Endothelial cell of umbilical vein (primary cell): Measurements from ENCODE around the gene KLF1.

ENCODE experiments used
- EZH2 ChIP-seq: IDR thresholded peaks from 2 replicates; pipeline ENCODE4 v1.6.1; 2012; ENCODE audit warnings: borderline replicate concordance, low read depth, mild to moderate bottlenecking, moderate library complexity, low read length, inconsistent platforms; ENCODE audit not compliant: severe bottlenecking
- TF ChIP-seq, protein P1 (sequence below), 2 donors: IDR thresholded peaks; 1 replicate in 1 of 2; 2 replicates in 1 of 2; pipeline ENCODE4 v1.5.1; 2011; ENCODE audit warnings: low read length in 2 of 2, mild to moderate bottlenecking in 2 of 2, moderate library complexity in 2 of 2, control low read depth in 1 of 2, inconsistent platforms in 1 of 2, low read depth in 1 of 2; ENCODE audit not compliant: insufficient read depth in 1 of 2; ENCODE audit errors: extremely low read depth in 1 of 2

- TF ChIP-seq, protein P1, sequence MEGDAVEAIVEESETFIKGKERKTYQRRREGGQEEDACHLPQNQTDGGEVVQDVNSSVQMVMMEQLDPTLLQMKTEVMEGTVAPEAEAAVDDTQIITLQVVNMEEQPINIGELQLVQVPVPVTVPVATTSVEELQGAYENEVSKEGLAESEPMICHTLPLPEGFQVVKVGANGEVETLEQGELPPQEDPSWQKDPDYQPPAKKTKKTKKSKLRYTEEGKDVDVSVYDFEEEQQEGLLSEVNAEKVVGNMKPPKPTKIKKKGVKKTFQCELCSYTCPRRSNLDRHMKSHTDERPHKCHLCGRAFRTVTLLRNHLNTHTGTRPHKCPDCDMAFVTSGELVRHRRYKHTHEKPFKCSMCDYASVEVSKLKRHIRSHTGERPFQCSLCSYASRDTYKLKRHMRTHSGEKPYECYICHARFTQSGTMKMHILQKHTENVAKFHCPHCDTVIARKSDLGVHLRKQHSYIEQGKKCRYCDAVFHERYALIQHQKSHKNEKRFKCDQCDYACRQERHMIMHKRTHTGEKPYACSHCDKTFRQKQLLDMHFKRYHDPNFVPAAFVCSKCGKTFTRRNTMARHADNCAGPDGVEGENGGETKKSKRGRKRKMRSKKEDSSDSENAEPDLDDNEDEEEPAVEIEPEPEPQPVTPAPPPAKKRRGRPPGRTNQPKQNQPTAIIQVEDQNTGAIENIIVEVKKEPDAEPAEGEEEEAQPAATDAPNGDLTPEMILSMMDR (IDR thresholded peaks at IDR 0.05; ENCODE audit: extremely low read depth in 1 of 2, insufficient read depth in 1 of 2, low read depth in 1 of 2, low read length in 2 of 2): no peak
- TF ChIP-seq EZH2: no peak
These were observed 36.0 kb upstream of the KLF1 start for GRCh38 chr19:12922959-12923358.
